GM12864 (cell line): ENCODE measurements around the gene RALGPS2.

Experiments used
- DNase-seq: peaks from one replicate; pipeline ENCODE4 v3.0.0-alpha.2; 2011; ENCODE audit warnings: low read depth
- H3K4me3 ChIP-seq: 2 replicates; pipeline ENCODE4 v1.5.1; 2011; ENCODE audit warnings: mild to moderate bottlenecking, low read depth, low read length, control low read depth
- CTCF ChIP-seq: IDR thresholded peaks from 2 replicates; pipeline ENCODE4 v1.5.1; 2011; ENCODE audit warnings: low read depth, mild to moderate bottlenecking, moderate library complexity, low read length, control low read depth, inconsistent platforms; ENCODE audit errors: missing control alignments

The RALGPS2 gene

GRCh38 chr1:178686407-178686806 lies 38.6 kb upstream of the RALGPS2 start:
- no peak for TF ChIP-seq CTCF
- DNase-seq = no peak
- no peak overlapping the region for H3K4me3 ChIP-seq

- no peak overlapping the region for H3K4me3 ChIP-seq
- DNase-seq = no peak
- no peak for TF ChIP-seq CTCF
These were observed 36.8 kb upstream of the RALGPS2 start for GRCh38 chr1:178688244-178688643.

- H3K4me3 ChIP-seq = no peak overlapping the region
- DNase-seq = no peak
- no peak for TF ChIP-seq CTCF
These were observed 35.3 kb upstream of the RALGPS2 start for GRCh38 chr1:178689769-178690168.

- H3K4me3 ChIP-seq = no peak overlapping the region
- no peak for DNase-seq
- TF ChIP-seq CTCF = no peak
These were observed 34.5 kb upstream of the RALGPS2 start for GRCh38 chr1:178690496-178690895.

- no peak for DNase-seq
- TF ChIP-seq CTCF = no peak
- H3K4me3 ChIP-seq = no peak overlapping the region
These were observed 32.3 kb upstream of the RALGPS2 start for GRCh38 chr1:178692564-178693327.

- H3K4me3 ChIP-seq = no peak overlapping the region
- no peak for TF ChIP-seq CTCF
- DNase-seq = no peak
These were observed 31.7 kb upstream of the RALGPS2 start for GRCh38 chr1:178693366-178693765.

- TF ChIP-seq CTCF = no peak
- no peak for DNase-seq
- H3K4me3 ChIP-seq = no peak overlapping the region
These were observed 30.0 kb upstream of the RALGPS2 start for GRCh38 chr1:178694923-178695525.
